ENCODE measurements around the gene HTATIP2. TPM values are rescaled to one million over a fixed set of nuclear protein-coding genes. Genes with fewer than 3 reads are reported as not detected.
A peak's percentile ranks its signal among the peaks of the same experiment; 100 is the strongest.

The HTATIP2 gene
- total RNA-seq, 1 donor from 2014 or later = 51.5 TPM

- peak; percentile 49 for TF ChIP-seq CTCF (IDR thresholded peaks at IDR 0.05; ENCODE audit: insufficient read depth, low read length, poor library complexity, severe bottlenecking)
- H3K36me3 ChIP-seq (ENCODE audit: control insufficient read depth, insufficient read depth, low read length) = no peaks in the 10 kb centered on the region
- H3K4me3 ChIP-seq (ENCODE audit: low read depth, low read length) = no peak overlapping the region
- DNase-seq (ENCODE audit: low read depth) = no peak
- H3K27me3 ChIP-seq (ENCODE audit: control insufficient read depth, insufficient read depth, low read length) = peaks cover 12% of the 10 kb centered on the region
These were observed 25.9 kb upstream of the HTATIP2 start for GRCh38 chr11:20337526-20338154.

- Histone ChIP-seq H3K4me3 (ENCODE audit: low read depth, low read length) (no peak overlapping the region), H3K27me3 (ENCODE audit: control insufficient read depth, insufficient read depth, low read length) (peaks cover 15% of the 10 kb centered on the region)
- no peak for DNase-seq (ENCODE audit: low read depth)
These were observed 21.0 kb upstream of the HTATIP2 start for GRCh38 chr11:20342347-20343141.

GRCh38 chr11:20351136-20351535 lies 12.4 kb upstream of the HTATIP2 start:
- no peak for TF ChIP-seq CTCF (IDR thresholded peaks at IDR 0.05; ENCODE audit: insufficient read depth, low read length, poor library complexity, severe bottlenecking)
- H3K4me3 ChIP-seq (ENCODE audit: low read depth, low read length) = no peak overlapping the region
- H3K27me3 ChIP-seq (ENCODE audit: control insufficient read depth, insufficient read depth, low read length) = no peaks in the 10 kb centered on the region
- no peaks in the 10 kb centered on the region for H3K36me3 ChIP-seq (ENCODE audit: control insufficient read depth, insufficient read depth, low read length)
- DNase-seq (ENCODE audit: low read depth) = no peak

More at GRCh38 chr11:20342347-20343141, 21.0 kb upstream of the HTATIP2 start:
- TF ChIP-seq CTCF (IDR thresholded peaks at IDR 0.05; ENCODE audit: insufficient read depth, low read length, poor library complexity, severe bottlenecking) = no peak
- no peaks in the 10 kb centered on the region for H3K36me3 ChIP-seq (ENCODE audit: control insufficient read depth, insufficient read depth, low read length)

- Histone ChIP-seq H3K36me3 (ENCODE audit: control insufficient read depth, insufficient read depth, low read length) (no peaks in the 10 kb centered on the region), H3K27me3 (ENCODE audit: control insufficient read depth, insufficient read depth, low read length) (no peaks in the 10 kb centered on the region), H3K4me3 (ENCODE audit: low read depth, low read length) (no peak overlapping the region)
- TF ChIP-seq CTCF (IDR thresholded peaks at IDR 0.05; ENCODE audit: insufficient read depth, low read length, poor library complexity, severe bottlenecking) = no peak
- no peak for DNase-seq (ENCODE audit: low read depth)
These were observed 11.7 kb upstream of the HTATIP2 start for GRCh38 chr11:20351751-20352262.

- no peak overlapping the region for H3K4me3 ChIP-seq (ENCODE audit: low read depth, low read length)
- no peaks in the 10 kb centered on the region for H3K27me3 ChIP-seq (ENCODE audit: control insufficient read depth, insufficient read depth, low read length)
- peak; percentile 88 for TF ChIP-seq CTCF (IDR thresholded peaks at IDR 0.05; ENCODE audit: insufficient read depth, low read length, poor library complexity, severe bottlenecking)
- DNase-seq (ENCODE audit: low read depth) = no peak
- no peaks in the 10 kb centered on the region for H3K36me3 ChIP-seq (ENCODE audit: control insufficient read depth, insufficient read depth, low read length)
These were observed 9.6 kb upstream of the HTATIP2 start for GRCh38 chr11:20353829-20354434.
